Measurements from ENCODE around the gene AP1S2. TPM values are rescaled to one million over a fixed set of nuclear protein-coding genes. Genes with fewer than 3 reads are reported as not detected.

Gene AP1S2
- total and polyA plus RNA-seq, 9 of the 15 experiments (the other 6 are each of a cell fraction or from before 2014, with no cell fraction given) = 11.1 to 64.2 (median 25.8) TPM

- TF ChIP-seq NR2C1 (IDR thresholded peaks at IDR 0.05) (no peak), NR2C1 (tag; IDR thresholded peaks at IDR 0.05) (peak; percentile 88), CREM (IDR thresholded peaks at IDR 0.05; ENCODE audit: low read depth) (0 out of 2 replicates have a peak, but pooled peaks have one; percentile 6), ZNF766 (CRISPR knock-in tag; conservative IDR thresholded peaks at IDR 0.05) (peak; percentile 98), ZNF324 (CRISPR knock-in tag; IDR thresholded peaks at IDR 0.05) (peak; percentile 78; the same call in 1 of the 2 replicates), HNRNPL (IDR thresholded peaks at IDR 0.05; ENCODE audit: low read depth, low read length) (no peak), PML (IDR thresholded peaks at IDR 0.05; ENCODE audit: low read length) (no peak), MTA1 (IDR thresholded peaks at IDR 0.05; ENCODE audit: borderline replicate concordance) (no peak), ARID4B (CRISPR knock-in tag; IDR thresholded peaks at IDR 0.05) (no peak), E2F3 (CRISPR knock-in tag; IDR thresholded peaks at IDR 0.05) (peak; percentile 94), MTA2 (IDR thresholded peaks at IDR 0.05; ENCODE audit: low read depth) (no peak), ZBTB7A (IDR thresholded peaks at IDR 0.05; ENCODE audit: borderline replicate concordance, control insufficient read depth, low read depth, low read length) (no peak), NFIX (CRISPR knock-in tag; IDR thresholded peaks at IDR 0.05; ENCODE audit: low read depth) (peak; percentile 37; the same call in 1 of the 2 replicates), ZKSCAN8 (CRISPR knock-in tag; IDR thresholded peaks at IDR 0.05) (peak; percentile 94), CSDE1 (IDR thresholded peaks at IDR 0.05) (no peak), BHLHE40 (IDR thresholded peaks at IDR 0.05; ENCODE audit: low read length) (no peak), ELF2 (CRISPR knock-in tag; IDR thresholded peaks at IDR 0.05) (peak; percentile 91), ZNF785 (CRISPR knock-in tag; IDR thresholded peaks at IDR 0.05) (0 out of 2 replicates have a peak, but pooled peaks have one; percentile 61), BRD9 (IDR thresholded peaks at IDR 0.05; ENCODE audit: low read depth, partially characterized antibody) (no peak), KLF1 (tag; IDR thresholded peaks at IDR 0.05) (no peak), TCF15 (CRISPR knock-in tag; IDR thresholded peaks at IDR 0.05) (no peak), TSHZ1 (CRISPR knock-in tag; IDR thresholded peaks at IDR 0.05) (peak; percentile 97)
These were observed 28.3 kb upstream of the AP1S2 start (continued) for GRCh38 chrX:15882704-15883539.
